HCT116 (cell line): Measurements from ENCODE around the gene KRT38. TPM values are rescaled to one million over a fixed set of nuclear protein-coding genes. Genes with fewer than 3 reads are reported as not detected.
A peak's percentile ranks its signal among the peaks of the same experiment; 100 is the strongest.

ENCODE experiments used
- ATAC-seq: fragments of 200-7000 bp; cut with Tn5 transposase; 2 replicates; pipeline ENCODE4 v1.9.1; 2020; ENCODE audit warnings: mild to moderate bottlenecking, moderate library complexity
- BruUV-seq: library from RNA; stranded (reverse); fragments of 400-500 nt; replicated peaks from 2 replicates; lab custom pipeline; 2021; lab: Mats Ljungman, UMichigan
- CTCF ChIA-PET: fragments of 300-600 bp; sonication (Branson Sonifier 250); formaldehyde crosslinking; loops from one replicate; lab custom pipeline; 2021; ENCODE audit warnings: antibody characterized with exemption; lab: Charles Lee
- POLR2A ChIA-PET: fragments of 300-600, 350-600 bp; sonication (Branson Sonifier 250); formaldehyde crosslinking; loops from one replicate; lab custom pipeline; 2021; ENCODE audit warnings: antibody characterized with exemption; lab: Charles Lee
- RAD21 ChIA-PET, 2 experiments: fragments of 300-600 bp; sonication (Branson Sonifier 250); formaldehyde crosslinking; loops; one replicate each; lab custom pipeline; 2023; ENCODE audit warnings: low total read pairs in 2 of 2; ENCODE audit not compliant: uncharacterized antibody in 2 of 2, unreplicated experiment in 2 of 2, low non-redundant PET in 1 of 2; lab: Charles Lee
- DNase-seq: peaks from one replicate; pipeline ENCODE4 v3.0.0-alpha.2; 2010; ENCODE audit warnings: low read depth, low spot score
- H2AFZ ChIP-seq: fragments of 200-600 bp; shearing (Covaris generic), sonication (generic); 2 replicates; pipeline ENCODE4 v1.6.1; 2017; ENCODE audit warnings: low read depth, mixed run types, mixed read lengths, antibody characterized with exemption, low read length; ENCODE audit not compliant: poor library complexity, severe bottlenecking
- H3K27ac ChIP-seq: 2 replicates; pipeline ENCODE4 v1.5.1; 2012; ENCODE audit warnings: low read depth, low read length
- H3K27me3 ChIP-seq: fragments of 200-600 bp; sonication (generic); 2 replicates; pipeline ENCODE4 v1.6.1; 2016; ENCODE audit warnings: mixed run types, low read length, mixed read lengths; ENCODE audit not compliant: insufficient read depth
- H3K36me3 ChIP-seq, 2 experiments: fragments of 200-500 bp in 1 of 2; fragments of 200-600 bp in 1 of 2; sonication (Bioruptor generic) in 1 of 2; sonication (generic) in 1 of 2; 2 replicates each; pipeline versions ENCODE4 v1.5.1 to v1.6.1; 2014 to 2016; ENCODE audit warnings: low read length in 2 of 2, inconsistent platforms in 1 of 2, mixed read lengths in 1 of 2, mixed run types in 1 of 2; ENCODE audit not compliant: insufficient read depth in 2 of 2, control insufficient read depth in 1 of 2
- H3K4me1 ChIP-seq, 2 experiments: fragments of 200-600 bp in 1 of 2; sonication (generic) in 1 of 2; 2 replicates each; pipeline versions ENCODE4 v1.5.1 to v1.6.1; 2012 to 2017; ENCODE audit warnings: low read length in 2 of 2, inconsistent platforms in 1 of 2, mild to moderate bottlenecking in 1 of 2, mixed read lengths in 1 of 2, mixed run types in 1 of 2, moderate library complexity in 1 of 2; ENCODE audit not compliant: insufficient read depth in 2 of 2, control insufficient read depth in 1 of 2
- H3K4me2 ChIP-seq: fragments of 200-600 bp; sonication (generic); 2 replicates; pipeline ENCODE4 v1.6.1; 2017; ENCODE audit warnings: mixed run types, low read length, mixed read lengths
- H3K4me3 ChIP-seq, 2 experiments: fragments of 200-600 bp in 1 of 2; sonication (generic) in 1 of 2; replicated peaks in 1 of 2; 2 replicates each; pipeline ENCODE4 v1.5.1; 2011 to 2016; ENCODE audit warnings: low read length in 2 of 2, control low read depth in 1 of 2, low read depth in 1 of 2, mild to moderate bottlenecking in 1 of 2, mixed read lengths in 1 of 2, mixed run types in 1 of 2
- H3K79me2 ChIP-seq: fragments of 200-600 bp; sonication (generic); 2 replicates; pipeline ENCODE4 v1.6.1; 2017; ENCODE audit warnings: mild to moderate bottlenecking, mixed run types, low read length, moderate library complexity, mixed read lengths; ENCODE audit not compliant: insufficient read depth
- H3K9ac ChIP-seq: fragments of 200-600 bp; sonication (generic); 2 replicates; pipeline ENCODE4 v1.6.1; 2016; ENCODE audit warnings: low read length, mixed read lengths
- H3K9me2 ChIP-seq: fragments of 200-600 bp; sonication (generic), shearing (Covaris generic); 2 replicates; pipeline ENCODE4 v1.6.1; 2017; ENCODE audit warnings: mixed run types, mild to moderate bottlenecking, moderate library complexity; ENCODE audit not compliant: insufficient read depth
- H3K9me3 ChIP-seq, 2 experiments: fragments of 200-500 bp in 1 of 2; fragments of 200-600 bp in 1 of 2; sonication (Bioruptor generic) in 1 of 2; sonication (generic) in 1 of 2; 2 replicates each; pipeline ENCODE4 v1.6.1; 2014 to 2017; ENCODE audit warnings: low read length in 2 of 2, mixed read lengths in 2 of 2, inconsistent platforms in 1 of 2, low read depth in 1 of 2, mild to moderate bottlenecking in 1 of 2, mixed run types in 1 of 2, moderate library complexity in 1 of 2; ENCODE audit not compliant: control insufficient read depth in 1 of 2, insufficient read depth in 1 of 2
- H4K20me1 ChIP-seq: fragments of 200-600 bp; sonication (generic), shearing (Covaris generic); 2 replicates; pipeline ENCODE4 v1.6.1; 2017; ENCODE audit warnings: mixed run types, mild to moderate bottlenecking, moderate library complexity; ENCODE audit not compliant: insufficient read depth
- EZH2phosphoT487 ChIP-seq: fragments of 200-600 bp; IDR thresholded peaks from 2 replicates; pipeline ENCODE4 v1.6.1; 2018; ENCODE audit warnings: antibody characterized with exemption, borderline replicate concordance
- POLR2A ChIP-seq: IDR thresholded peaks from 2 replicates; pipeline ENCODE4 v1.7.0; 2011; ENCODE audit warnings: borderline replicate concordance; ENCODE audit not compliant: insufficient read depth, insufficient read length; ENCODE audit errors: extremely low read depth
- POLR2AphosphoS5 ChIP-seq: IDR thresholded peaks from 2 replicates; pipeline ENCODE4 v1.6.1; 2011; ENCODE audit warnings: mild to moderate bottlenecking, low read depth, low read length, moderate library complexity
- SIN3A ChIP-seq: IDR thresholded peaks from 2 replicates; pipeline ENCODE4 v1.6.1; 2012; ENCODE audit warnings: low read depth
- TCF7L2 ChIP-seq: IDR thresholded peaks from 2 replicates; pipeline ENCODE4 v1.7.0; 2011; ENCODE audit warnings: borderline replicate concordance, inconsistent platforms; ENCODE audit not compliant: insufficient read depth, insufficient read length; ENCODE audit errors: extremely low read depth
- ZNF274 ChIP-seq: fragments of 200-500 bp; sonication (Bioruptor generic); IDR thresholded peaks from 2 replicates; pipeline ENCODE4 v1.6.1; 2014; ENCODE audit warnings: mild to moderate bottlenecking, low read depth, low read length, inconsistent platforms
- intact Hi-C: fragments of 100-400 bp; cut with micrococcal nuclease; formaldehyde crosslinking; loops from 2 replicates; pipeline ENCODE4 v1.10.0; 2022
- total RNA-seq: library from RNA; stranded (reverse); gene quantifications from one replicate; pipeline ENCODE4 v1.2.1, GENCODE V29; 2021; ENCODE audit not compliant: unreplicated experiment
- TF ChIP-seq, protein P1 (sequence below), 3 experiments: fragments of 200-600 bp in 1 of 3; sonication (generic) in 1 of 3; IDR thresholded peaks in 2 of 3; conservative IDR thresholded peaks in 1 of 3; 2 replicates each; pipeline ENCODE4 v1.5.1; 2012 to 2017; ENCODE audit warnings: low read depth in 2 of 3, low read length in 2 of 3, antibody characterized with exemption in 1 of 3, borderline replicate concordance in 1 of 3, control low read depth in 1 of 3, mild to moderate bottlenecking in 1 of 3, mixed read lengths in 1 of 3, mixed run types in 1 of 3, moderate library complexity in 1 of 3; ENCODE audit not compliant: insufficient read depth in 1 of 3
- TF ChIP-seq, protein P2 (sequence below): IDR thresholded peaks from 2 replicates; pipeline ENCODE4 v1.6.1; 2011; ENCODE audit warnings: mild to moderate bottlenecking, low read length, moderate library complexity; ENCODE audit not compliant: insufficient replicate concordance; ENCODE audit errors: extremely low read depth
- TF ChIP-seq, protein P3 (sequence below): IDR thresholded peaks from 2 replicates; pipeline ENCODE4 v1.6.1; 2012

KRT38 gene
- total RNA-seq, 1 experiment from 2014 or later: not detected

DNA sequence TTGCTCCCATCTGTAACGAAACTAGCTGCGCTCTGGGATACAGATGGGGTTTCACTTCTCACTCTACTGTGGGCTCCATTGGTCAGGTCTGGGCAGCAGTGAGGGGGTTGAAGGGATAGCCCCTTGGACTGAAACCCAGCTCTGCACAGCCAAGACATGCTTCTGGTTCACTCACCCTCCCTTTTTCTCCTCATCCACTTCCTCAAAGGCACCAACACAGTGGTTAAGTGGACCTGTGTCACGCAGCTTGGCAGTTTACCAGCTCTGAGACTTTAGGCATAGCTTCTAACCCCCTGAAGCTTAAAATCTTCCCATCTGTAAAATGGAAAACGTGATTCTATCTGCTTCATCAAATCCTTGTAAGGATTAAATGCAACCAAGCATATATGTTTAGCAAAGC is 11.5 kb upstream of the KRT38 start:
- no peak for ATAC-seq
- CTCF ChIA-PET: interaction anchor here (1.1 kb wide), 1 partner anchor 97 kb away, joined by 3 read pairs; no protein-coding TSS in a partner anchor

DNA sequence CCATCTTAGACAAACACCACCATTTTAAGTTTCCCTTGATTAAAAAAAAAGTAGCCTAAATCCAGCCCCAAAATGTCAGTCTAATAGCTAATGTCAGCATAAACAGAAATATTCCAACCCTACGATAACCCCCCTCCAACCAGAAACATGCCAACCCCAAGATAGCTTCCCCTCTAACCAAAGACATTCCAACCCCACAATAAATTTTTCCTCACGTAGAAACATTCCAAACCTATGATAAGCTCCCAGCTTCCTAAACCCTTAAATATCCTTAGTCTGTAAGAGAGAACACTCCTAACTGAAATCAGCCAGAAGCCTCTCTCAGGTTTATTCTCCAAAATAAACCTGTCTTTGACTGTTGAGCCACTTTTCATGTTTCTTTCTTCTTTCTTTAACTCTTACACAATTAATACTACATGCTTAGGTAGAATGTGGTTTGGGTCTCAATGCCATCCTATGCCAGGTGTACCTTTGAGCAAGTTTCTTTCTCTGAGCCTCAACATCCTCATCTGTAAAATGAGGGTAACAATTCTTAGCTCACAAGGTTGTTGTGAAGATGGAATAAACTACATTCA is 10.5 kb upstream of the KRT38 start:
- Histone ChIP-seq H3K36me3 (no peaks in the 10 kb centered on the region), H3K4me3 (no peak overlapping the region), H4K20me1 (no peaks in the 10 kb centered on the region), H3K9me3 (no peaks in the 10 kb centered on the region), H3K27ac (no peak overlapping the region), H3K4me1 (peaks cover 2 to 24% of the 10 kb centered on the region in 2 experiments; a peak in 2 of 4 replicates), H3K9me2 (no peaks in the 10 kb centered on the region), H3K9ac (no peak overlapping the region), H3K27me3 (no peaks in the 10 kb centered on the region), H3K79me2 (no peaks in the 10 kb centered on the region), H3K4me2 (peak overlapping the region; percentile 21; the same call in 1 of the 2 replicates), H2AFZ (no peak overlapping the region)
- ChIA-PET POLR2A (no interaction called here), CTCF (interaction anchor here (1.1 kb wide), 1 partner anchor 98 kb away, joined by 3 read pairs; no protein-coding TSS in a partner anchor), RAD21 (no interaction called here)
- no peak for ATAC-seq
- no TSS peak for BruUV-seq
- DNase-seq: no peak
- TF ChIP-seq POLR2A (no peak), EZH2phosphoT487 (no peak), TCF7L2 (no peak), POLR2AphosphoS5 (no peak), ZNF274 (no peak), SIN3A (no peak)
- TF ChIP-seq, protein P1, sequence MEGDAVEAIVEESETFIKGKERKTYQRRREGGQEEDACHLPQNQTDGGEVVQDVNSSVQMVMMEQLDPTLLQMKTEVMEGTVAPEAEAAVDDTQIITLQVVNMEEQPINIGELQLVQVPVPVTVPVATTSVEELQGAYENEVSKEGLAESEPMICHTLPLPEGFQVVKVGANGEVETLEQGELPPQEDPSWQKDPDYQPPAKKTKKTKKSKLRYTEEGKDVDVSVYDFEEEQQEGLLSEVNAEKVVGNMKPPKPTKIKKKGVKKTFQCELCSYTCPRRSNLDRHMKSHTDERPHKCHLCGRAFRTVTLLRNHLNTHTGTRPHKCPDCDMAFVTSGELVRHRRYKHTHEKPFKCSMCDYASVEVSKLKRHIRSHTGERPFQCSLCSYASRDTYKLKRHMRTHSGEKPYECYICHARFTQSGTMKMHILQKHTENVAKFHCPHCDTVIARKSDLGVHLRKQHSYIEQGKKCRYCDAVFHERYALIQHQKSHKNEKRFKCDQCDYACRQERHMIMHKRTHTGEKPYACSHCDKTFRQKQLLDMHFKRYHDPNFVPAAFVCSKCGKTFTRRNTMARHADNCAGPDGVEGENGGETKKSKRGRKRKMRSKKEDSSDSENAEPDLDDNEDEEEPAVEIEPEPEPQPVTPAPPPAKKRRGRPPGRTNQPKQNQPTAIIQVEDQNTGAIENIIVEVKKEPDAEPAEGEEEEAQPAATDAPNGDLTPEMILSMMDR (IDR thresholded peaks at IDR 0.05 in 2 of 3, conservative IDR thresholded peaks at IDR 0.05 in 1 of 3; ENCODE audit: borderline replicate concordance in 1 of 3, insufficient read depth in 1 of 3, low read depth in 2 of 3, low read length in 2 of 3): no peak
- TF ChIP-seq, protein P2, sequence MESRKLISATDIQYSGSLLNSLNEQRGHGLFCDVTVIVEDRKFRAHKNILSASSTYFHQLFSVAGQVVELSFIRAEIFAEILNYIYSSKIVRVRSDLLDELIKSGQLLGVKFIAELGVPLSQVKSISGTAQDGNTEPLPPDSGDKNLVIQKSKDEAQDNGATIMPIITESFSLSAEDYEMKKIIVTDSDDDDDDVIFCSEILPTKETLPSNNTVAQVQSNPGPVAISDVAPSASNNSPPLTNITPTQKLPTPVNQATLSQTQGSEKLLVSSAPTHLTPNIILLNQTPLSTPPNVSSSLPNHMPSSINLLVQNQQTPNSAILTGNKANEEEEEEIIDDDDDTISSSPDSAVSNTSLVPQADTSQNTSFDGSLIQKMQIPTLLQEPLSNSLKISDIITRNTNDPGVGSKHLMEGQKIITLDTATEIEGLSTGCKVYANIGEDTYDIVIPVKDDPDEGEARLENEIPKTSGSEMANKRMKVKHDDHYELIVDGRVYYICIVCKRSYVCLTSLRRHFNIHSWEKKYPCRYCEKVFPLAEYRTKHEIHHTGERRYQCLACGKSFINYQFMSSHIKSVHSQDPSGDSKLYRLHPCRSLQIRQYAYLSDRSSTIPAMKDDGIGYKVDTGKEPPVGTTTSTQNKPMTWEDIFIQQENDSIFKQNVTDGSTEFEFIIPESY: no peak
- TF ChIP-seq, protein P3, sequence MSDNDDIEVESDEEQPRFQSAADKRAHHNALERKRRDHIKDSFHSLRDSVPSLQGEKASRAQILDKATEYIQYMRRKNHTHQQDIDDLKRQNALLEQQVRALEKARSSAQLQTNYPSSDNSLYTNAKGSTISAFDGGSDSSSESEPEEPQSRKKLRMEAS: no peak
- intact Hi-C loops: no loop called here

More for the DNA sequence above, 11.5 kb upstream of the KRT38 start:
- intact Hi-C loops: no loop called here
- H3K9me2 ChIP-seq: no peaks in the 10 kb centered on the region
- BruUV-seq: no TSS peak
- H4K20me1 ChIP-seq: no peaks in the 10 kb centered on the region
- no peak overlapping the region for H2AFZ ChIP-seq
- H3K9ac ChIP-seq: no peak overlapping the region
- RAD21 ChIA-PET: no interaction called here
- H3K4me2 ChIP-seq: no peak overlapping the region
- no peak overlapping the region for H3K27ac ChIP-seq
- POLR2A ChIA-PET: no interaction called here
- TF ChIP-seq TCF7L2: no peak
- TF ChIP-seq ZNF274: no peak
- no peaks in the 10 kb centered on the region for H3K36me3 ChIP-seq
- H3K27me3 ChIP-seq: no peaks in the 10 kb centered on the region
- H3K9me3 ChIP-seq: no peaks in the 10 kb centered on the region
- no peak overlapping the region for H3K4me3 ChIP-seq
- peaks cover 2 to 17% of the 10 kb centered on the region in 2 experiments; a peak in 2 of 4 replicates for H3K4me1 ChIP-seq
- H3K79me2 ChIP-seq: no peaks in the 10 kb centered on the region
- DNase-seq: no peak
